ENCODE data around the gene MEPE.
"Not testable (repeated sequence)": the region's sequence is repeated elsewhere in the genome, so short reads cannot be mapped to it uniquely, and the experiment has no call there.

The MEPE gene

GRCh38 chr4:87884976-87885549 lies 52.3 kb downstream of the MEPE start:
- DNase-seq, result no peak

GRCh38 chr4:87886083-87886482 lies 53.3 kb downstream of the MEPE start:
- DNase-seq, result no peak

GRCh38 chr4:87890753-87891152 lies 58.0 kb downstream of the MEPE start:
- DNase-seq, result not testable (repeated sequence)

GRCh38 chr4:87895964-87896621 lies 63.3 kb downstream of the MEPE start:
- no peak for DNase-seq
